ENCODE measurements around the gene ARHGEF28. TPM values are rescaled to one million over a fixed set of nuclear protein-coding genes. Genes with fewer than 3 reads are reported as not detected.

Gene ARHGEF28
- polyA plus RNA-seq, 3 donors: not detected

DNA sequence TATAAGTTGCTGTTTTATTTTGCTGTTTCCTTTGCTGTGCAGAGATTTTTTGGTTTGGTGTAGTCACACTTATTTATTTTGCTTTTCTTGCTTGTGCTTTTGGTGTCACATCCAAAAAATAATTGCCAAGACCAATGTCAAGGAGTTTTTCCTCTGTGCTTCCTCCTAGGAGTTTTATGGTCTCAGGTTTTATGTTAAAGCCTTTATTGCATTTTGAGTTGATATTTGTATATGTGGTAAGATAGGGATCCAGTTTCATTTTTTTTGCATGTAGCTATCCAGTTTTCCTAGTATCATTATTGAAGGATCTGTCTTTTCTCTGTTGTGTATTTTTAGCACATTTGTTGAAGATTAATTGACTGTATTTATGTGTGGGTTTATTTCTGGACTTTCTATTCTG is 210.6 kb downstream of the ARHGEF28 start:
- no peak overlapping the region for H3K9ac ChIP-seq (ENCODE audit: insufficient read depth, low read length, poor library complexity, severe bottlenecking)
- no peaks in the 10 kb centered on the region for H3K36me3 Mint-ChIP-seq
- H3K9me3 Mint-ChIP-seq: peaks cover 0 to 6% (median 0%) of the 10 kb centered on the region in 7 donors
- H2AFZ ChIP-seq (ENCODE audit: insufficient read depth, low read depth, low read length, poor library complexity, severe bottlenecking): no peak overlapping the region
- no peaks in the 10 kb centered on the region for H3K36me3 ChIP-seq (replicated peaks in 1 of 2; ENCODE audit: control insufficient read depth in 1 of 2, insufficient read depth in 2 of 2, low read length in 2 of 2)
- DNase-seq: no peak
- intact Hi-C loops (cut with micrococcal nuclease): no loop called here
- H3K9me3 ChIP-seq (replicated peaks in 1 of 2; ENCODE audit: control insufficient read depth in 1 of 2, insufficient read depth in 1 of 2, low read length in 2 of 2): no peaks in the 10 kb centered on the region
- TF ChIP-seq, protein P1, sequence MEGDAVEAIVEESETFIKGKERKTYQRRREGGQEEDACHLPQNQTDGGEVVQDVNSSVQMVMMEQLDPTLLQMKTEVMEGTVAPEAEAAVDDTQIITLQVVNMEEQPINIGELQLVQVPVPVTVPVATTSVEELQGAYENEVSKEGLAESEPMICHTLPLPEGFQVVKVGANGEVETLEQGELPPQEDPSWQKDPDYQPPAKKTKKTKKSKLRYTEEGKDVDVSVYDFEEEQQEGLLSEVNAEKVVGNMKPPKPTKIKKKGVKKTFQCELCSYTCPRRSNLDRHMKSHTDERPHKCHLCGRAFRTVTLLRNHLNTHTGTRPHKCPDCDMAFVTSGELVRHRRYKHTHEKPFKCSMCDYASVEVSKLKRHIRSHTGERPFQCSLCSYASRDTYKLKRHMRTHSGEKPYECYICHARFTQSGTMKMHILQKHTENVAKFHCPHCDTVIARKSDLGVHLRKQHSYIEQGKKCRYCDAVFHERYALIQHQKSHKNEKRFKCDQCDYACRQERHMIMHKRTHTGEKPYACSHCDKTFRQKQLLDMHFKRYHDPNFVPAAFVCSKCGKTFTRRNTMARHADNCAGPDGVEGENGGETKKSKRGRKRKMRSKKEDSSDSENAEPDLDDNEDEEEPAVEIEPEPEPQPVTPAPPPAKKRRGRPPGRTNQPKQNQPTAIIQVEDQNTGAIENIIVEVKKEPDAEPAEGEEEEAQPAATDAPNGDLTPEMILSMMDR (IDR thresholded peaks at IDR 0.05): no peak
- no peak overlapping the region for H3K4me3 ChIP-seq (replicated peaks in 1 of 3; ENCODE audit: low read depth in 2 of 3, low read length in 3 of 3)
- H3K27ac Mint-ChIP-seq: no peak overlapping the region
- H3K27me3 ChIP-seq (ENCODE audit: control insufficient read depth in 2 of 2, insufficient read depth in 2 of 2, low read length in 2 of 2): no peaks in the 10 kb centered on the region
- no peak overlapping the region for H3K27ac ChIP-seq (ENCODE audit: low read depth in 1 of 2, low read length in 2 of 2)
- no peaks in the 10 kb centered on the region for H3K4me1 ChIP-seq (ENCODE audit: control insufficient read depth in 1 of 2, insufficient read depth in 2 of 2, low read length in 2 of 2)
- peaks cover 6% of the 10 kb centered on the region for H3K4me1 Mint-ChIP-seq
- peaks cover 1 to 3% (median 3%) of the 10 kb centered on the region in 3 donors for H3K27me3 Mint-ChIP-seq (ENCODE audit: low read depth in 3 of 3)
- no peak overlapping the region for H3K4me3 Mint-ChIP-seq
- H3K79me2 ChIP-seq (ENCODE audit: insufficient read depth, low read length): no peaks in the 10 kb centered on the region
- H4K20me1 ChIP-seq (ENCODE audit: insufficient read depth, low read length): no peaks in the 10 kb centered on the region
- H3K4me2 ChIP-seq (replicated peaks; ENCODE audit: extremely low read depth, low read length, poor library complexity, severe bottlenecking): no peak overlapping the region

DNA sequence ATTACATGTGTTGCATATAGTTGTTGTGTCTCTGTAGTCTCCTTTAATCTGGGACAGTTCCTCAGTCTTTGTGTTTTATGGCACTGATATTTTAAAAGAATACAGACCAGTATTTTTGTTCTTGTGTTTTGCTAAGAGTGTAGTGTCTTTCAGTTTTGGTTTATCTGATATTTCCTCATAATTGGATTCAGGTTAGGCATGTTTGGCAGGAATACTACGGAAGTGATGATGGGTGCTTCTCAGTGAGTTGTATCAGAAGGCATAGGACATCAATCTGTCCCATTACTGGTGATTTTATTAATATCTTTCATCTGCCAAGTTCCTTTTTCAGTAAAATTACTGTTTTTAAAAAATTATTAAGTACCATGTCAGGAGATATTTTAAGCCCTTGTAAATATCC is 212.9 kb downstream of the ARHGEF28 start:
- Histone ChIP-seq H3K9ac (ENCODE audit: insufficient read depth, low read length, poor library complexity, severe bottlenecking) (no peak overlapping the region), H3K4me3 (replicated peaks in 1 of 3; ENCODE audit: low read depth in 2 of 3, low read length in 3 of 3) (no peak overlapping the region), H3K4me2 (replicated peaks; ENCODE audit: extremely low read depth, low read length, poor library complexity, severe bottlenecking) (no peak overlapping the region), H2AFZ (ENCODE audit: insufficient read depth, low read depth, low read length, poor library complexity, severe bottlenecking) (no peak overlapping the region), H3K9me3 (replicated peaks in 1 of 2; ENCODE audit: control insufficient read depth in 1 of 2, insufficient read depth in 1 of 2, low read length in 2 of 2) (no peaks in the 10 kb centered on the region), H3K36me3 (replicated peaks in 1 of 2; ENCODE audit: control insufficient read depth in 1 of 2, insufficient read depth in 2 of 2, low read length in 2 of 2) (no peaks in the 10 kb centered on the region), H3K79me2 (ENCODE audit: insufficient read depth, low read length) (no peaks in the 10 kb centered on the region), H3K27me3 (ENCODE audit: control insufficient read depth in 2 of 2, insufficient read depth in 2 of 2, low read length in 2 of 2) (no peaks in the 10 kb centered on the region), H4K20me1 (ENCODE audit: insufficient read depth, low read length) (no peaks in the 10 kb centered on the region), H3K4me1 (ENCODE audit: control insufficient read depth in 1 of 2, insufficient read depth in 2 of 2, low read length in 2 of 2) (no peaks in the 10 kb centered on the region), H3K27ac (ENCODE audit: low read depth in 1 of 2, low read length in 2 of 2) (no peak overlapping the region)
- no CpG with 5 or more reads among the region's 1 CpG for WGBS (ENCODE audit: insufficient coverage)
- H3K27ac Mint-ChIP-seq: no peak overlapping the region
- intact Hi-C loops (cut with micrococcal nuclease): no loop called here
- H3K27me3 Mint-ChIP-seq (ENCODE audit: low read depth in 3 of 3): peaks cover 1 to 3% (median 3%) of the 10 kb centered on the region in 3 donors
- no peaks in the 10 kb centered on the region for H3K36me3 Mint-ChIP-seq
- TF ChIP-seq, protein P1 (IDR thresholded peaks at IDR 0.05): no peak
- H3K4me3 Mint-ChIP-seq: no peak overlapping the region
- DNase-seq: no peak
- peaks cover 6% of the 10 kb centered on the region for H3K4me1 Mint-ChIP-seq
- peaks cover 0 to 6% (median 0%) of the 10 kb centered on the region in 7 donors for H3K9me3 Mint-ChIP-seq

All from CD14-positive monocyte (primary cell).